Limb (tissue), 2 donors: ENCODE data around the gene CCDC198.

ENCODE experiments used
- DNase-seq, 2 donors: peaks; one replicate each; pipeline ENCODE4 v3.0.0-alpha.2; 2016; ENCODE audit errors: extremely low spot score in 2 of 2

CCDC198 gene, protein sequence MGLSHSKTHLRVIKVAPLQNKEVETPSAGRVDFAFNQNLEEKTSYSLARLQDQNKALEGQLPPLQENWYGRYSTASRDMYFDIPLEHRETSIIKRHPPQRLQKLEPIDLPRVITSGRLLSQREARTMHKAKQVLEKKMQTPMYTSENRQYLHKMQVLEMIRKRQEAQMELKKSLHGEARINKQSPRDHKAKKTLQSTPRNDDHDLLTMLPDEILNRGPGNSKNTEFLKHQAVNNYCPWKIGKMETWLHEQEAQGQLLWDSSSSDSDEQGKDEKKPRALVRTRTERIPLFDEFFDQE

DNA sequence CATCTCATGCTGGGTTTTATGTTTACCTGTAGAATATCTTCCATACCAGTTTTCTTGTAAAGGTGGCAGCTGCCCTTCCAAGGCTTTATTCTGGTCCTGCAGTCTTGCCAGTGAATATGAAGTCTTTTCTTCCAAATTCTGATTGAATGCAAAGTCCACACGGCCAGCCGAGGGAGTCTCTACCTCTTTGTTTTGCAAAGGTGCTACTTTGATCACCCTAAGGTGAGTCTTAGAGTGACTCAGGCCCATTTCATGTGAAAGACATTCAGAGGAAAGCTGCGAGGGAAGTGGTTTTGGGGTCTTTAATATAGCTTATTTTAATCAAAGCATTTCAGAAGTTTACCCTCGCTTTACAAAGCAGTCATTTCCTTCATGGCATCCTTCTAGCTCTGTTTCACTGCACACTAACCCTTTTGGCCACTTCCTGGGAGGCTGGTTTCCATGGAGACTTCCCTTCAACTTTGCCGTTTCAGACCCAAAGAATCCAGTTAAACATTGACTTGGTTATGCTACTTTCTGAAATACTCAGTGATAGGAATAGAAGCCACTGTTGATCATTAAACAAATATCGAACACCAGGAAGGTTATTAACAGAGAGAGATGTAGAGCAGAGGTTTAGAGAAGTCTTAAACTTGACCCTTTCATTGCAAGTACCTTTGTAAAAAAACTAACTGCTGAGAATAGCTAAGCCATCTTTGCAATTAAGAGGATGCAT, at the start of gene CCDC198:
TSS of gene CCDC198 (minus strand) at position 391 of the 715 bp plus-strand sequence. CDS start at position 249, 142 bp downstream.
- DNase-seq: no peak

DNA sequence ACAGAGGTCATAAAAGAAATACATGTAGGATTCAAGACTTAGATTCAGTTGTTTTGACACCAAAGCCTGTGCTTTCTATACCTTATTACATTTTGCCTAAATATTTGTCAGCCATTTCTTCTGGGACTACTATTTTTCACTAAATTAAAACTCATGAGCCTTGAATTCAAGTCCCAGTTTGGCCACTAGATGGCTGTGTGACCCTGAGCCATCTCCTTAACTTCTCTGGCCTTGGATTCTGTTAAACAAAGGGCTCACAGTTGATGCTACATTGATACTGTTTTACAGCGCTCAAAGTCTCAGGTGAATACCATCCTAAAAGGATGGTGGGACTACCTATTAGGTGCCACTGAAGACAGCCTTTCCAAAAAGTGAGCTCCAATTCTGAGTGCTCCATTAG, 39.6 kb upstream of the CCDC198 start:
- DNase-seq: no peak

DNA sequence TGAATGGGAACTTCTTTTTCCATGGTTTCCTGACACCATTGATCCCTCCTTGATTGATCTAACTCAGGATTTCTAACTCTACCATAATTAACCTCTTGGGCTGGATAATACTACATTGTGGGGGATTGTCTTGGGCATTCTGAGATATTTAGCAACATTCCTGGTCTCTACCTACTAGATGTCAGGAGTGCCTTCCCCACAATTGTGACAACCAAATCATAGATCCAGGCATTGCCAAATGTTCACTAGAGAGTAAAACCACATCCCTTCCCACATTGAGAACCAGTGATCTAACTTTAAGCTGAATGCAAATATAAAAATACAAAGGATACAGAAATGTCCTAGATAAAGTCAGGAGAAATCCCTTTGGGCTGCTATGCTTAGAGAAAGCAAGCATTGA, 36.9 kb upstream of the CCDC198 start:
- no peak for DNase-seq

DNA sequence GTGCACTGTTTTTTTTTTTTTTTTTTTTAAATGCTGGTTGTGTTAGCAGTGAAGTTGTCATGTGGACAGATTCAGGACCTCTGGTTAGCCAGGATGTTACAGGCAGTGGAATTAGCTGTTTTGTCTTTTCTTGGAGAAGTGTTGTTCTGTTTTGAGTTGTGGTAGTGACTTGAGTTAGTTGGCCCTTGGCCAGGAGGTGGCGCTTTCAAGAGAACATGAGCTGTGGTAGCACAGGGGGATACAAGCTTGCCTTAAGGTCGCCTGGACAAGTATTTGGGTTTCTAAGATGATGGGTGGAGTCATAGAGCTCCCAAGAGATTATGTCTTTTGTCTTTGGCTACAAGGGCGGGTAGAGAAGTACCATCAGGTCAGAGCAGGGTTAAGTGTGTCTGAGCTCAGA, 33.3 kb upstream of the CCDC198 start:
- no peak for DNase-seq

DNA sequence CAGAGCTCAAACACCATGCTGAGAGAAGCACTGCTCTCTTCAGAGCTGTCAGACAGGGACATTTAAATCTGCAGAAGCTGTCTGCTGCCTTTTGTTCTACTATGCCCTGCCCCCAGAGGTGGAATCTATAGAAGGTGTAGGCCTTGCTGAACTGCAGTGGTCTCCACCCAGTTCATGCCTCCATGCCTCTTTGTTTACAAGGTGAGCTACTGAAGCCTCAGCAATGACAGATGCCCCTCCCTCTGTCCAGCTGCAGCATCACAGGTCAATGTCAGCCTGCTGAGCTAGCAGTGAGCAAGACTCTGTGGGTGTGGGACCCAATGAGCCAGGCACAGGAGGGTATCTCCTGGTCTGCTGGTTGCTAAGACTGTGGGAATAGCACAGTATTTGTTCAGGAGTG, 25.4 kb upstream of the CCDC198 start:
- no peak for DNase-seq

DNA sequence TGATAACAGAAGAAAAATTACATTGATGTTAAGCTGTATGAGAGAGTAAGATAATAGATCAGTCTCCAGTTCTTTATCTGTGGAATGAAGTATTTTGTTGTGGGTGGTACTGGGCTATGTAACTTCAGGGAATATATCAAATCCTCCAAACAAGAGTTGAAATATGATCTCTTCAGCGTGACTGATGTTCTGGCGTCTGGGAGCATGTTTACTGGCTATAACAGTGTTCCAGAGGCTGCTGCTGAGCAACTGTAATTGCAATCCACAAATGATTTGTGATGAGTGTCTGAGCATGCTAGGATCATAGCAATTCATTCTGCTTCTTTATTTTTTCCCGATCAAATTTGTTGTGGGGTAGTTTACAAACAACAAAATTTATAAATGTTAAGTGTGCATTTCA, 18.6 kb upstream of the CCDC198 start:
- peak in 1 of 2 donors; percentile 16 for DNase-seq

DNA sequence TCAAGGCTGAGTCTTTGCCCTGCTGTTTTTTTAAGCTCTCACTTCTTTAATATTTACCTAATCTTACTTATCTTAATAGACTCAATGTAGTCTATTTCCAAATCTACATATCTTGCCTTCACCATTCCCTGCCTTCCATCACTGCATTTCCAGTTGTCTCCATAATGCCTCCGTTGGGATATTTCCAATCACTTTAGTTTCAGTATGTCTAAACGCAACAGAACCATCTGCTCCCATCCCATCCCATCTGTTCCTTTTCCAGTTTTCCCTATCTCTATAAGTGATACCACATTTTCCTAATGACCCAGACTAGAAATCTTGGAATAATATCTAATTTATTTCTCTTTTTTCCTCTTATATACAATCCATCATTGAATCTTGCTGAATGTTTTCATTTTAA, 15.1 kb upstream of the CCDC198 start:
- DNase-seq: no peak

DNA sequence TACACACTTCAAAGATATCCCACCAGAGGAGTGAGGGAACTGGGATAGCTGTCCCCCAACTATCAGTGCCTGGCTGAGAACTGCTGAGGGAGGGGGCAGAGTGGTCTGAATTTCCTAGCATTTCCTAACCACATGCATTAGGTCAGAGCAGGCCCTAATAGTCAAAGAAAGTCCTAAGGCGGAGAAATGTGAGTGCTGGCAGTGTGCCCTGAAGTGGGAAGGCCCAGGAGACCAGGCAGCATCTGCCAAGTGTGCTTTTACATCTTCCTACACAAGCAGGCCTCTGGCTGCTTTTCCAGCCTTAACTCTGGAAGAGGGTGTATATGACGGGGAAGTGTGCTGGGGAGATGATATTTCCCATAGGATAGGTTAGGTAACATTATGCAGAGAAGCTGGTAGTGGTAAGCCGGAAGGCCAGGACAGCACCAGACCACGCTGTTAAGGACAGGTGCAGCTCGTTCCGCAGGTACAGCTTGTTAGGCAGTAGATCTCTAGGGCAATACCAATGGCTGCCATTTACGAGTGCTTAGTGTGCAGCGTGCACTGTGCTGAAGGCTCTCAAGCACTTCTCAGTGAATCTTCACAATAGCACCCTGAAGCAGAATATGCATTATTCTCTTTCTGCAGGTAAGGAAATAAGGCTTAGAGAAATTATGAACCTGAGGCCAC, 9.1 kb upstream of the CCDC198 start:
- peak; percentile 26 to 72 for DNase-seq

DNA sequence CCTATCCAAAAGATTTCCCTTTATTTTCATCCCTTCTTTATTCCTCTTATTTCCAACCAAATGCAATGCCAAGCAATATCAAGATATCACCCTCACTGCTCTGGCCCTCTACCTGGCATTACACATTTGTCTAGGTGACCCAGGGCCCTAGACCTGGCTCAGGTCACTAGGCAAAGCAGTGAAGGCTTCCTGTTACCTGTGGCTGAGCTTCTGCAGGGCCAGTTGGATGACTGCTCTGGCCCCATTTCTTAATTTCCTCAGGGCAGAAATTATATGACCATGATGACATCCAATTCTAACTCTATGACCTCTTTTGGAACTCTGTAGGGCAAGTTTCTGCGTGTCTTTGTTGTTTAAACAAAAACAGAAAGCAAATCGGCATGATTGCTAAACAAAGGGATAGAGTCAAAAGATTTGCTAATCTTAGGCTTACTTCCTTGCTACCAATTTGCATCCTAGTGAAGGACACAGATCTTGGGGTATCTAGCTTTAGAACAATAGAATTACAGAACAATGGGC, 7.4 kb upstream of the CCDC198 start:
- no peak for DNase-seq

DNA sequence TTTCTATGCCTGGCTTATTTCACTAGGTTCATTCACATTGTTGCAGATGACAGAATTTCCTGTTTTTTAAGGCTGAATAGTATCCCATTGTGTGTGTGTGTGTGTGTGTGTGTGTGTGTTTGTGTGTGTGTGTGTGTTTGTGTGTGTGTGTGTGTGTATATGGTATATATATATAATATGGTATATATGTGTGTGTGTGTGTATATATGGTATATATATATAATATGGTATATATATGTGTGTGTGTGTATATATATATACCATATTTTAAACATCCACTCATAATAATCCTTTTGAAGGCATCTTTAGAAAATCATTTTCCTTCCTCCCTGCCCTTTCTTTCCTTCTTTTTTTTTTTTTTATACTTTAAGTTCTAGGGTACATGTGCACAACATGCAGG, 5.0 kb upstream of the CCDC198 start:
- no peak for DNase-seq

DNA sequence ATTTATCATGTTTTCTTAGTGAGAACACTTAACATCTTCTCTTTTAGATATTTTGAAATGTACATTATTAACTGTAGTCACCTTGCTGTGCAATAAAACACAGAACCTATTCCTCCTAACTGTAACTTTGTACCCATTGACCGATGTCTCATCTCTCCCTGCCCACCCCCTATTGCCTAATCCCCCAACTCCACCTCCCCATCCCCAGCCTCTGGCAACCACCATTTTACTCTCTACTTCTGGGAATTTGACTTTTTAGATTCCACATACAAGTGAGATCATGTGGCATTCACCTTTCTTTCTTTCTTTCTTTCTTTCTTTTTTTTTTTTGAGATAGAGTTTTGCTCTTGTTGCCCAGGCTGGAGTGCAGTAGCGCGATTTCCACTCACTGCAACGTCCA, 4.4 kb upstream of the CCDC198 start:
- DNase-seq: no peak

DNA sequence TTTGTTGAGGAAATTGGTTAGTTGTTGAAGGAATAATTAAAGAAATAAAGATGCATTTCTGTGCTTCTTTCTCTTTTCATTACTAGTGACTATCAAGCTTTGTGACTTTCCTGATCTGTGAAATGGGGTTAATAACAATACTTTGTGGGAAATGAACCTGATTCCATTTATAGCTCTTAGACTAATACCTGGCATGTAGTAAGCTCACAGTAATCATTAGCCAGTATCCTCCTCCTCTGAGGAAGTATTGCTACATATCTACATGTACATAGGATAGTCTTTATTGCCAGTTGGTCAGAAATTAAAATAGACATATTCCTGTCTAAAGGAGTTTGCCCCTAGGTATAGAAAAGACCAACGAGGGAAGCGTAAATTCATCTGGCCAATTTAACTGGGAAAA, 1.8 kb upstream of the CCDC198 start:
- no peak for DNase-seq

DNA sequence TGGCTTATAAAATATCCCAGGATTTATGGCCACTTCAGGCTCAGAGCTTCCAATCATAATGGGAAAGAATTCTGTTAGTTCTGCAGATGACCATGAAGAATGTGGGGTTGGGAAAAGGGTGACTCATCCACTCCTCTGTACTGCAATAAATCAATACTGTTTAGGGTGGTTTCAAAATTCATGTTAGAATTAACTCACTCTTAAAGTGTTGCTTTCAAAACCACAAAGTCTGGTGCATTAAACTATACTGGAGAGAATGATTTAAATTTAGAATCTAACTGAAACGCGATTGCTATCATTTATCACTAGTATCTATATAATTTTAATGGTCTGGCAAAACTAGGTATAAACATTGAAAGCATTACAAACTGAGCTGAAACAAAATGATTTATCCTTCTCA, 798 bp downstream of the CCDC198 start:
- peak in 1 of 2 donors; percentile 28 for DNase-seq

DNA sequence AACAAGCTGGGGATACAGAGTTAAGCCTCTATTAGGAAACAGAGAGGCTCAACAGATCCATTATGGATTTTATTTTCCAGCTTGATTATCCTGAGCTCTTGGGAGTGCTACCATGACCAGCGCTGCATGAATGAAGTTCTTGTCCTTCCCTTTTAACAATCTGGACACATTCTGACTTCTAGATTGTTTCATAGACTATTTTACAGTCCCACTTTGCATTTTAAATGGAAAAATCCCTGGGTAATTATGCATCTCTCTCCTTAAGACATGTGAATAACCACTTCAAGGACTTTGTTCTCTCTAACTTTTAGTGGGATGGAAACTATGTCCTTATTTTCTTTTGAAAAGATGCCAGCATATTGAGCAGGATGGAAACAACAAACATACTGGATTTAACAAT, 2.0 kb downstream of the CCDC198 start:
- DNase-seq: no peak

DNA sequence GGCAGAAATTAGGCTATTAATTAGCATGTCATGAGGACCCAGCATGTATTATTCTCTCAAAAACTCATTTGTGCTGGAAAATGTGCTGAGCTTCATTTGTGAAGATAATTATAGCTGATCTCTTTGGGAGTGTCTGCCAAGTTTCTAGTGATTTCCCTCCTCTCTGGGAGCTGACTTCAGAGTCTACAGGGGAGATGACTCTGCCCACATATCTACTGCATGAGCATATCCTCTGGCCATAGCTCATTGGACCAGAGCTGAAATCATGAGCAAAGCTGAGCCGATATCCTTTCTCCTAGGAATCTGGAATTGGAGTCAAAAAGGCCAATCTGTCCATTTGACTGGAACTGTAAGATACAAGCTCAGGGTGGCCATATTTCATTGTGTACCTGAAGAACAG, 5.9 kb downstream of the CCDC198 start:
- no peak for DNase-seq

DNA sequence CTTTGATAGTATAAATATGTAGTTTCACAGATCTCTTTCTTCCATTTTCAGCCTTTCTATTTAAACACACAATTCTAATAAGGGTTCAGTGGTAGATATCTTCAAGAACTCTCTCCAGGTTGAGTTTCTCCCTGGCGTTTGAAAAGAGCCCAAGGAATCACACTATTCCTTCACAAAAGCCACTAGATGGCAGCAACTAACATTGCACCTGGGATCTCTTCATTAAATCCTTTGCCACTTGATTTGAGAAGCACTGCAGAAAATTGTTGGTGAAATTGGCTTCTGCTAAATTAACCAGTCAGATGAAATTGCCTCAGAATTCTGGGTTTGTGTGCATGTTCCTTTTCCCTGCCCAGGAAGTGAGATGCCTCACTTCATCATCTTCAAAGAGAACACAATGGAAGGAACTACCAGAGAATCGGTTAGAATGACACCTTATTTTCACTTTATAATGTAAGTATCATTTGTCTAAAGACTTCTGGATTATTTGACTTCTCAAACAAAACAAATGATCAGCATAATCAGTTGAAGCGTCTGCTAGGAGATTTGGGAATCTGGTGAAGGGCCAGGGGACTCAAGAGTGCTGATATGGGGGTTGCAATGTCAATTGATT, 6.8 kb downstream of the CCDC198 start:
- peak in 1 of 2 donors; percentile 53 for DNase-seq

DNA sequence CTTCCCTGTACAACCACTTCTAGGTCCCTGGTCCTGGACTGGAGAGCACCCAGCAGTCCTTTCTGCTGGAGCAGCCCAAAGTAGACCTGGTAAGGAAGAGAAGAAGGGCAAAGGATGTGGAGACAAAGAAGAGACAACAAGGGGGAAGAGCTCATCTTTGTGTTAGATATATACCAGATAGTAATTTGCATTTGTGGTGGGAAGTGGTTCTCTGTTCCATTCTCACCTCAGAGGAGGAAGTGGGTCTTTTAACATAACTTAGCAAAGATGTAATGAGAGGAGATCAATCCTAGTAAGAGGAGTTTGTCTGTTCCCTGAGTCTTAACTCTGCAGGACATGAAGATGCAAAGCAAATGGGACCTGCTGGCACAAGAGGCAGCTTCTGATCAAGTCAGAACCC, 8.0 kb downstream of the CCDC198 start:
- no peak for DNase-seq

DNA sequence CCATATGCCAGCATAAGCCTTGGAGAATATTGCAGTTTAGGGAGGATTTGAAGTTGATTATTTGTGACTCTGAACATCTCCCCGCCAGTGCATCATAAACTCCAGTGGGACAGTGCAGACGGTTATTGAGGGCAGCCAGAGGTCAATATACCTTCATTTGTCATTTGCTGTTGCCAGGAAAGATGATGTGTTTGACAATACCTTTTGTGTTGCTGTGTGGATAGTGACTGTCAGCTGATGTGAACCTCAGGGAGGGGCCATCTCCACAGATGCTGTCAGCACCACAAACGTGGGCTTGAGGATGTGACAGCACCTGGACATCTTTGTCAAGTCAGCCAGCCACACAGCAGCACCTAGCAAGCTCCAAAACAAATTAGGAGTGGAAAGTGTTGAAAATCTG, 11.5 kb downstream of the CCDC198 start:
- no peak for DNase-seq

DNA sequence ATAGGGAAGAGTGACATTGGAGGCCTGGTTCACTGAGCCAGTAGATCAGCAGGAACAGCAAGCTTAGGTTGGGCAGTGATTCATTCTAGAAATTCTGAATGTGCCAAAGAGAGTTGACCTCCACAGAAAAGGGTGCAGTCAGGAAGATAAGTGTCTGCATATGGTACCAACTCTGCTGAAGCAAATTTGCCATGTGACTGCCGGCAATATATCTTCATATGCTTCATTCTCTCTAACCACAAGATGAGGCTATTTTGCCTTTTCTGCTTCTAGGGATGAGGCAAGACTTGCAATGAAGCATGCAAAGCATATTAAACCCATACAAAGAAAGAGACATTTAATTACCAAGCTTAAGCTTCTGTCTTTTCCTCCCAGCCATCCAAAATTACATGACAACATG, 13.6 kb downstream of the CCDC198 start:
- DNase-seq: no peak

DNA sequence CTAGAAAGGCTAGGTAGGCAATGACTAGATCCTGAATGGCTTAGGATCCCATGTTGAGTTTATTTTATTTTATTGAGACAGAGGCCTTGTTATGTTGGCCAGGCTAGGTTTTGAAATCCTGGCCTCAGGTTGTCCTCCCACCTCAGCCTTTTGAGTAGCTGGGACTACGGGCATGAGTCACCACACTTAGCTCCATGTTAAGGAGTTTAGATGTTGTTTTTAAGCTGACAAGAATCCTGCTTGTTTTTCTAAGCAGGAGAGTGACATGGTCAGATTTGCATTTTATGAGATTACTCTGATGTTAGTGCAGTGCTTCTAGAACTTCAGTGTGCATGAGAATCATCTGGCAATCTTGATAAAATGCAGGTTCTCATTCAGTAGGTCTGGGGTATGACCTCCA, 14.5 kb downstream of the CCDC198 start:
- DNase-seq: no peak

DNA sequence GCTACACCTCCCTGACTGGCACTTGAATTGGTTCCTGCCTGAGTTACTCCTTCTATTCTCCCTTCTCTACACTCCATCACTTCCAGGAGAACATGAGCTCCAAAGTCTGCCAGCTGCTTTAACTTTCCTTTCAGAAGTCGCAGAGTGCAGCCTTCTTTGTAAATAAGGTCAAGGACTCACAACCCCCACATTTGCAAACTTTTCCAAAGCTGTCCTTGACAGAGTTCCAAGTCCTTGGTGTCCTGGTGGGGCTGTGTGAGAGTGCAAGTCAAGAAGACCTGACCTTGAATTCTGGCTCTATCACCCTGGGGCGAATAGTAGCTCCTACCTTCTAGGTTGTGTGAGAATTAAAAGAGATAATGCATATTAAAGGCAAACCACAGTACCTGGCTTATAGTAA, 15.6 kb downstream of the CCDC198 start:
- no peak for DNase-seq

DNA sequence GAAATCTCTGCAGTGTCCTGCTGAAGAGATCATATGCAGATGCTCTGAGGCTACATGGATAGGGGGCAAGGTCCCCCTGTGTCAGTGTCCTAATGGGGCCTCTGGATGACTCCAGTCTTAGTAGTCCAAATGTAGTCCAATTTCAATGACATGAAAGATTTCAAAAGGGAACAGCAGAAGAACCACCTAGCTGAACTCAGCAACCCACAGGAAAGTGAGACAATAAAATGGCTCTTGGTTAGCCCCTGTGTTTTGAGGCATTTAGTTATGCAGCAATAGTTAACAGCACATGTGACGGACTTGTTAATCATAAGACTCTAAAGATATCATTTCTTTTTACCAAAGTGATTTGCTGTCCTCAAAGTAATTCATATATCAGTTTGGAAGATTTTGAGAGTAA, 22.7 kb downstream of the CCDC198 start:
- DNase-seq: no peak
